ENCODE results near the gene ABTB2.

GRCh38 chr11:34239465-34240149 lies 118.2 kb downstream of the ABTB2 start:
- TF ChIP-seq CTCF (IDR thresholded peaks at IDR 0.05) = no peak
- no peak for TF ChIP-seq POLR2A (IDR thresholded peaks at IDR 0.05)
